Measurements from ENCODE around the gene TMPRSS9. TPM values are rescaled to one million over a fixed set of nuclear protein-coding genes. Genes with fewer than 3 reads are reported as not detected.

TMPRSS9 gene
- total and polyA plus RNA-seq, 2 of the 13 experiments (the other 11 are each of a cell fraction or from before 2014, with no cell fraction given) = 2.5 to 5.2 TPM

- Histone ChIP-seq H3K9ac (ENCODE audit: insufficient read depth, low read depth, low read length) (no peak overlapping the region), H3K9me3 (ENCODE audit: low read length) (no peaks in the 10 kb centered on the region), H3K4me1 (ENCODE audit: insufficient read depth, low read length) (peaks cover 54% of the 10 kb centered on the region), H2AFZ (ENCODE audit: low read length) (no peak overlapping the region), H3K36me3 (replicated peaks in 1 of 2; ENCODE audit: control insufficient read depth in 1 of 2, insufficient read depth in 2 of 2, low read length in 2 of 2) (no peaks in the 10 kb centered on the region), H3K4me2 (ENCODE audit: low read depth, low read length) (peak overlapping the region; percentile 95), H4K20me1 (ENCODE audit: insufficient read depth, low read length) (peaks cover 8% of the 10 kb centered on the region; the same call in 1 of the 2 replicates), H3K27me3 (ENCODE audit: control insufficient read depth in 1 of 2, insufficient read depth in 2 of 2, low read length in 2 of 2) (no peaks in the 10 kb centered on the region; a peak in 1 of 5 replicates), H3K4me3 (replicated peaks in 1 of 3; ENCODE audit: insufficient read depth in 1 of 3, low read depth in 2 of 3, low read length in 3 of 3) (peak overlapping the region in 1 of 3 experiments; percentile 73; a peak in 2 of 6 replicates), H3K27ac (ENCODE audit: extremely low read length, insufficient read depth, low read length) (no peak overlapping the region), H3K79me2 (ENCODE audit: insufficient read depth, low read length) (peaks cover 29% of the 10 kb centered on the region)
- no peak for DNase-seq (ENCODE audit: low spot score)
- peak; percentile 1; the same call in 1 of the 2 replicates for TF ChIP-seq ZNF687 (CRISPR knock-in tag; IDR thresholded peaks at IDR 0.05)
- no peak for TF ChIP-seq ZNF143 (CRISPR knock-in tag; IDR thresholded peaks at IDR 0.05)
- in situ Hi-C loops (cut with HindIII; ENCODE audit: extremely low pct_ligation_motif_present, low pct_unique_long_range_greater_than_20kb) = no loop called here
- no peak for FAIRE-seq
- 73% methylated on average over 14 of the region's 17 CpGs for WGBS (ENCODE audit: low lambda C conversion rate)
- no TSS peak for BruUV-seq (replicated peaks)
- ChIA-PET POLR2A (interaction anchor here (0.6 to 3.4 kb wide), 3 partner anchors 61 to 852 kb away, joined by 3 to 35 read pairs (median 6); no protein-coding TSS in a partner anchor), CTCF (ENCODE audit: low intra/inter-chr PET ratio, low total read pairs) (no interaction called here)
- intact Hi-C loops (cut with micrococcal nuclease; ENCODE audit: unreplicated experiment) = no loop called here
- no peak for ATAC-seq
Observed at GRCh38 chr19:2332341-2333026, 27.6 kb upstream of the TMPRSS9 start.
